B cell (primary cell): ENCODE results near the gene DGKQ.

Experiments used
- CTCF ChIP-seq: fragments of 200-600 bp; IDR thresholded peaks from one replicate; pipeline ENCODE4 v1.8.0; 2022; ENCODE audit warnings: antibody characterized with exemption, mild to moderate bottlenecking
- EZH2 ChIP-seq: IDR thresholded peaks from 2 replicates; pipeline ENCODE4 v1.6.1; 2012; ENCODE audit warnings: borderline replicate concordance, low read depth, mild to moderate bottlenecking, moderate library complexity, low read length; ENCODE audit not compliant: insufficient read depth, poor library complexity, severe bottlenecking

GRCh38 chr4:948936-949300 is 24.5 kb downstream of the DGKQ start:
- TF ChIP-seq CTCF (no peak), EZH2 (no peak)
